Activated naive CD4-positive, alpha-beta T cell treated with anti-CD3 and anti-CD28 coated beads, Interleukin-2, amount 10 ng/mL, durations not matched to agents 7 days and 5 days (primary cell): ENCODE results near the gene SEC14L1.
A peak's percentile ranks its signal among the peaks of the same experiment; 100 is the strongest.

Experiments used
- CTCF ChIA-PET: fragments of 350-600 bp; sonication (Branson Sonifier 250); formaldehyde crosslinking; loops from one replicate; lab custom pipeline; 2021; ENCODE audit warnings: antibody characterized with exemption; lab: Charles Lee
- DNase-seq: peaks from one replicate; pipeline ENCODE4 v3.0.0-alpha.2; 2020
- H3K27ac Mint-ChIP-seq: one replicate; pipeline ENCODE4 v1.8.0; 2021; ENCODE audit warnings: mild to moderate bottlenecking, moderate library complexity, mixed read lengths
- H3K27me3 Mint-ChIP-seq: one replicate; pipeline ENCODE4 v1.8.0; 2021; ENCODE audit warnings: mild to moderate bottlenecking, mixed read lengths
- H3K36me3 Mint-ChIP-seq: one replicate; pipeline ENCODE4 v1.8.0; 2021; ENCODE audit warnings: mixed read lengths
- H3K4me1 Mint-ChIP-seq: one replicate; pipeline ENCODE4 v1.8.0; 2021; ENCODE audit warnings: mixed read lengths
- H3K4me3 Mint-ChIP-seq: one replicate; pipeline ENCODE4 v1.8.0; 2021; ENCODE audit warnings: mild to moderate bottlenecking, moderate library complexity, mixed read lengths
- H3K9me3 Mint-ChIP-seq: one replicate; pipeline ENCODE4 v1.8.0; 2021; ENCODE audit warnings: mixed read lengths

Gene SEC14L1

GRCh38 chr17:77174928-77175661, 34.3 kb downstream of the SEC14L1 start:
- DNase-seq: no peak

GRCh38 chr17:77177002-77177741, 36.4 kb downstream of the SEC14L1 start:
- H3K4me1 Mint-ChIP-seq: peaks cover 19% of the 10 kb centered on the region
- H3K9me3 Mint-ChIP-seq: peaks cover 35% of the 10 kb centered on the region
- H3K27me3 Mint-ChIP-seq: no peaks in the 10 kb centered on the region
- H3K27ac Mint-ChIP-seq: no peak overlapping the region
- no peak for DNase-seq
- H3K4me3 Mint-ChIP-seq: no peak overlapping the region
- H3K36me3 Mint-ChIP-seq: peaks cover 60% of the 10 kb centered on the region
- CTCF ChIA-PET: interaction anchor here (0.6 to 0.7 kb wide), 2 partner anchors 30 to 90 kb away, joined by 3 read pairs; no protein-coding TSS in a partner anchor

More at GRCh38 chr17:77174928-77175661, 34.3 kb downstream of the SEC14L1 start:
- CTCF ChIA-PET: no interaction called here
- H3K27me3 Mint-ChIP-seq: no peaks in the 10 kb centered on the region
- H3K36me3 Mint-ChIP-seq: peaks cover 55% of the 10 kb centered on the region
- H3K4me1 Mint-ChIP-seq: peaks cover 5% of the 10 kb centered on the region
- no peak overlapping the region for H3K4me3 Mint-ChIP-seq
- H3K9me3 Mint-ChIP-seq: peaks cover 50% of the 10 kb centered on the region
- no peak overlapping the region for H3K27ac Mint-ChIP-seq

GRCh38 chr17:77178050-77178449, 37.3 kb downstream of the SEC14L1 start:
- peaks cover 56% of the 10 kb centered on the region for H3K36me3 Mint-ChIP-seq
- CTCF ChIA-PET: interaction anchor here (0.6 to 0.7 kb wide), 2 partner anchors 31 to 91 kb away, joined by 3 read pairs; no protein-coding TSS in a partner anchor
- H3K4me1 Mint-ChIP-seq: peaks cover 28% of the 10 kb centered on the region
- H3K27ac Mint-ChIP-seq: no peak overlapping the region
- H3K4me3 Mint-ChIP-seq: no peak overlapping the region
- peaks cover 27% of the 10 kb centered on the region for H3K9me3 Mint-ChIP-seq
- H3K27me3 Mint-ChIP-seq: no peaks in the 10 kb centered on the region
- DNase-seq: no peak

GRCh38 chr17:77178563-77178962, 37.8 kb downstream of the SEC14L1 start:
- H3K27me3 Mint-ChIP-seq: no peaks in the 10 kb centered on the region
- H3K36me3 Mint-ChIP-seq: peaks cover 50% of the 10 kb centered on the region
- no peak overlapping the region for H3K4me3 Mint-ChIP-seq
- peaks cover 31% of the 10 kb centered on the region for H3K4me1 Mint-ChIP-seq
- no peak overlapping the region for H3K27ac Mint-ChIP-seq
- CTCF ChIA-PET: no interaction called here
- peaks cover 21% of the 10 kb centered on the region for H3K9me3 Mint-ChIP-seq
- DNase-seq: no peak

GRCh38 chr17:77180503-77181357, 40.0 kb downstream of the SEC14L1 start:
- Mint-ChIP-seq H3K9me3 (peaks cover 5% of the 10 kb centered on the region), H3K4me3 (no peak overlapping the region), H3K4me1 (peaks cover 31% of the 10 kb centered on the region), H3K27ac (no peak overlapping the region), H3K27me3 (no peaks in the 10 kb centered on the region), H3K36me3 (peaks cover 33% of the 10 kb centered on the region)
- CTCF ChIA-PET: no interaction called here
- no peak for DNase-seq

- no peaks in the 10 kb centered on the region for H3K27me3 Mint-ChIP-seq
- H3K36me3 Mint-ChIP-seq: peaks cover 27% of the 10 kb centered on the region
- peak overlapping the region; percentile 32 for H3K4me3 Mint-ChIP-seq
- peaks cover 31% of the 10 kb centered on the region for H3K4me1 Mint-ChIP-seq
- peak overlapping the region; percentile 80 for H3K27ac Mint-ChIP-seq
- CTCF ChIA-PET: interaction anchor here (1.9 kb wide), 1 partner anchor 10 kb away, joined by 4 read pairs; no protein-coding TSS in a partner anchor
- H3K9me3 Mint-ChIP-seq: no peaks in the 10 kb centered on the region
- no peak for DNase-seq
Observed at GRCh38 chr17:77182205-77183172, 41.7 kb downstream of the SEC14L1 start.

GRCh38 chr17:77184474-77184873, 43.7 kb downstream of the SEC14L1 start:
- DNase-seq: no peak

GRCh38 chr17:77185137-77185536, 44.4 kb downstream of the SEC14L1 start:
- CTCF ChIA-PET: no interaction called here
- H3K36me3 Mint-ChIP-seq: peaks cover 25% of the 10 kb centered on the region

More at GRCh38 chr17:77184474-77184873, 43.7 kb downstream of the SEC14L1 start:
- Mint-ChIP-seq H3K4me3 (no peak overlapping the region), H3K27ac (no peak overlapping the region), H3K4me1 (peaks cover 41% of the 10 kb centered on the region), H3K9me3 (no peaks in the 10 kb centered on the region), H3K36me3 (peaks cover 24% of the 10 kb centered on the region), H3K27me3 (no peaks in the 10 kb centered on the region)
- CTCF ChIA-PET: no interaction called here

GRCh38 chr17:77186141-77186604, 45.4 kb downstream of the SEC14L1 start:
- H3K9me3 Mint-ChIP-seq: no peaks in the 10 kb centered on the region
- H3K4me3 Mint-ChIP-seq: no peak overlapping the region
- H3K36me3 Mint-ChIP-seq: peaks cover 23% of the 10 kb centered on the region
- CTCF ChIA-PET: no interaction called here
- no peaks in the 10 kb centered on the region for H3K27me3 Mint-ChIP-seq
- H3K27ac Mint-ChIP-seq: no peak overlapping the region
- peak; percentile 45 for DNase-seq
- peaks cover 44% of the 10 kb centered on the region for H3K4me1 Mint-ChIP-seq

More at GRCh38 chr17:77185137-77185536, 44.4 kb downstream of the SEC14L1 start:
- Mint-ChIP-seq H3K27me3 (no peaks in the 10 kb centered on the region), H3K4me3 (no peak overlapping the region), H3K4me1 (peaks cover 48% of the 10 kb centered on the region), H3K9me3 (no peaks in the 10 kb centered on the region), H3K27ac (no peak overlapping the region)
- DNase-seq: no peak

- Mint-ChIP-seq H3K27ac (peak overlapping the region; percentile 77), H3K27me3 (no peaks in the 10 kb centered on the region), H3K36me3 (peaks cover 26% of the 10 kb centered on the region), H3K4me1 (peaks cover 23% of the 10 kb centered on the region), H3K9me3 (no peaks in the 10 kb centered on the region), H3K4me3 (peak overlapping the region; percentile 14)
- CTCF ChIA-PET: interaction anchor here (0.7 kb wide), 1 partner anchor 804 kb away, joined by 3 read pairs; no protein-coding TSS in a partner anchor
- DNase-seq: peak; percentile 34
Observed at GRCh38 chr17:77188084-77189066, 47.6 kb downstream of the SEC14L1 start.

- peak overlapping the region; percentile 77 for H3K27ac Mint-ChIP-seq
- DNase-seq: peak; percentile 34
- peaks cover 23% of the 10 kb centered on the region for H3K4me1 Mint-ChIP-seq
- peaks cover 32% of the 10 kb centered on the region for H3K36me3 Mint-ChIP-seq
- H3K4me3 Mint-ChIP-seq: no peak overlapping the region
- CTCF ChIA-PET: no interaction called here
- H3K27me3 Mint-ChIP-seq: no peaks in the 10 kb centered on the region
- H3K9me3 Mint-ChIP-seq: no peaks in the 10 kb centered on the region
Observed at GRCh38 chr17:77189148-77189547, 48.4 kb downstream of the SEC14L1 start.

- CTCF ChIA-PET: no interaction called here
- Mint-ChIP-seq H3K27me3 (no peaks in the 10 kb centered on the region), H3K27ac (no peak overlapping the region), H3K4me3 (no peak overlapping the region), H3K4me1 (peaks cover 23% of the 10 kb centered on the region), H3K9me3 (no peaks in the 10 kb centered on the region), H3K36me3 (peaks cover 42% of the 10 kb centered on the region)
- DNase-seq: no peak
Observed at GRCh38 chr17:77190576-77190975, 49.8 kb downstream of the SEC14L1 start.
